CD4-positive, alpha-beta T cell treated with Interleukin-12 subunit alpha and Interleukin-12 subunit beta, for 1 hour (primary cell): Measurements from ENCODE around the gene LMX1B.

ENCODE experiments used
- DNase-seq: peaks from one replicate; pipeline ENCODE4 v3.0.0-alpha.2; 2020

The LMX1B gene

DNA sequence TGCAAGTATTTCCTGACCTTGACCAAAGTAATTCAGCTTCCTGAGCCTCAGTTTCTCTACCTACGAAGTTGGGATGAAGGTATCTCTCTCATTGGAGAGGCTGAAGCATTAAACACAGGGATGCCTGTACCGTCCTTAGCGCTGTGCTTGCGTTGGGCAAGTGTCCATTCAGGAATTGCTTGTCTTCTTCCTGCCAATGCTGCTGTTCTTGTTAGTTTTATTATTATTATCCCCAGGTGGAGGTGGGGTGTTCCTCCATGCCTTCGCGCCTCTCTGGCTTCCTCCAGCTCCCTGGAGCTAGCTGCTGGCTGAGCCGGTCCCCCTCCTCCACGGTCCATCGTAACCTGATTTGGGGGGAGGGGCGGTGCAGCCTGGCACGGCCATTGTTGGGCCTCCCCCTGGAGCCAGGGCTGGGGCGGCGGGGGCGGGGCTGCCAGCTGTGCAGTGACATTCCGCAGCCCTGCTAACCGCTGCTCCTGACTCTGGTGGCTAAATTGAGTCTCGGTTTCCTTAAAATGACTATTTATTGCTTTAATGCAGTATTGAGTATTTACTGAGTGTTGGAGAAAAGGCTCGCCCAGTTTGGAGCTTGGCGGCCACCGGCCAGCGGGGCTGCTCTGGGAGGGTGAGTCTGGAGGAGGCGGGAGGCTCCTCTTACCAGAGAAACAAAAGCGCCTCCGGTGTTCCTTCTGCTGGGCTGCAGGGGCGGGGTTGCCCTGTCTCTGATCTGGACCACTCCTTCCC lies 51.3 kb downstream of the LMX1B start:
- DNase-seq = no peak

DNA sequence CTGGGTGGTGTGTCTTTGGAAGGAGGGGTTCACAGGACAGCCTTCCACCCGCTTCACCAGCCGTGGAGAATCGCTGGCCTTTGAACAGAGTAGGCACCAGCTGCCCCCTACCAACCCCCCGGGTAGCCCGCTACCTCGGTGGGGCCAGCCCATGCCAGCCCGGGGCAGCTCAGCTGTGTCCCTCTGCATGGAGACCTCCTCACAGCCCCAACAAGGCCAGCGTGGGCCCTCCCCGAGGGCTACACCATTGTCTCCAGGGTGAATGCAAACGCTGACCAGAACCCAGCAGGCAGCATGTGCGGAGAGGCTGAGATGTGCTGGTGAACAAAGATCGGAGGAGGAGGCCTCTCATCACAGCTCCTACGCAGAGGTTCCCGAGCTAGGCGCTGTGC lies 51.9 kb downstream of the LMX1B start:
- no peak for DNase-seq

DNA sequence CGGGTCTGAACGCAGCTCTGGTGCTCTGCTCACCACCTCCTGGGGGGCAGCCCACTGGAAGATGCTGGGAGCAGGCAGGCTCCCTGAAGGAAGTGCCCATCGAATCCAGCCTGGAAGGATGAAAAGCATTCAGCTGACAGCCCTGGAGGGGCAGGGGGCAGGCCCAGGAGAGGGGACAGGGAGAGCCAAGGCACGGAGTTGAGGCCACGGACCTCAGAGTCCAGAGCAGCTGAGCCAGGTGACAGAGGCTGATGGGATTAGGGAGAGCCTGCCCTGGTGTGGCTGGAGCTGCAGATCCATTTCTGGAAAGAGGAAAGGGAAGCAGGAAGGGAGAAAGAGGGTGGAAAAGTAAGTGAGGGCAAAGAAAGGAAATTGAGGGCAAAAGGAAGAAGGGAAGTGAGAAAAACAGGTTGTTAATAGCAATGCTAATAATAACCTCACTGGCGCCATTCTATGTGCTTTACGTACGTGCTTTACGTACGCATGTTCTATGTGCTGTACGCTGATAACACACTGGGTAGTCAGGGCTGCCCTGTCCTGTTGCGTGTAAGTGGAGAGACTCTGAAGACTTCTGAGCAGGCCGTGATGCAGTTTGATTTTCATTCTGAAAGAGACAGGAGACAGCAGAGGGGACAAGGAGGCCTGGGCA lies 52.6 kb downstream of the LMX1B start:
- DNase-seq = no peak

DNA sequence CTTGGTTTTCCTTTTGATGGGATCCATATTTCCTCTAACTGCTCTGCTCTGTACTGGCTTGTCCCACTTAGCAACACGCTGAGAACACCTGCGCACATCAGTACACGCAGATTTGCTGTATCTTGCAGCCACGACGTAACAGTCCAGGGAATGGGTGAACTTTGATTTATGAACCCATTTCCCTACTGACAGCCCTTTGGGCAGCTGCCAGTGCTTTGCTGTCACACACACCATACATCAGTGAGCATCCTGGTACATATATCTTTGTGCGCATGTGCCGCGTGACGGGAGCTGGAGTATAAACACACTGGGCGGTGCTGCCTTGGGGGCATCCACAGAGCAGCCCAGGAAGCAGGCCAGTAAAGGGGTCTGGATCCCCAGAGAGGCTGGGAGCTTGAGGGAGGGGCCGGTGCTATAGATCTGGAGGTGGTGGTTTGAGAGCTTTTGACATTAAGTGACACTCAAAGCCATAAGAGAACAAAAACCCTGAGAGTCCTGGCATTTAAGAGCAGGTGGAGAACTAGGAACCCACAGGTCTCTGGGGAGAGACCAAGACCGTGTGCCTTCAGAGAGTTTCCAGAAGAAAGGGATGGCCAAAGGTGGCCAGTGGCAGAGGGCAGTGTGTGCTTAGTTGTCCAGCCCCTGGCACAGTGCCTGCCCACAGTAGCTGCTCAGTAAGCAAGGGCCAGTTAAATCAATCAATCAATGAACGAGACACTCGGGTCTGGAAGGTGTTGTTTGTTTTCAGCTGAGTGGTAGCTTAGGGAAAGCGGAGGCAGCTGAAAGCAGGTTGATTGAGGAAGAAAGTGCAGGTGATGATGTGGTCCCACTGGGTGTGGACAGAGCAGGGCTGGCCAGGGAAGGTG lies 53.7 kb downstream of the LMX1B start:
- DNase-seq = no peak

DNA sequence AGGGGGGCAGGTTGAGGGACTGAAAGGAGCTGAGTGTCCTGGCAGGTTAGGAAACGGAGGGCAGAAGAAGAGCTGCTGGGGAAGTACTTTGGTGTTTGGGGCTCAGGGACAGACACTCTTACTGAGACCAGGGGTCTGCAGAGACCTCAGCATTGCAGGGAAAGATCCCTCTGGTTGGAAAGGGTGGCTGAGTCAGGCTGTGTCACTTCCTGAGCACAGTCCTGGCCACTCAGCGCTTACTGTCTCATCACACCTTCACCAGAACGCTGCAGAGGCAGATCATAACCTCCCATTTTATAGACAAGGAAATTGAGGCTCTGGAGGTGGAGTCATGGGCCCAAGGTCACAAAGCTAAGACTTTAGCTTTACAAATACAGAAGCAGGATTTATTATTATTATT lies 54.3 kb downstream of the LMX1B start:
- DNase-seq = no peak

DNA sequence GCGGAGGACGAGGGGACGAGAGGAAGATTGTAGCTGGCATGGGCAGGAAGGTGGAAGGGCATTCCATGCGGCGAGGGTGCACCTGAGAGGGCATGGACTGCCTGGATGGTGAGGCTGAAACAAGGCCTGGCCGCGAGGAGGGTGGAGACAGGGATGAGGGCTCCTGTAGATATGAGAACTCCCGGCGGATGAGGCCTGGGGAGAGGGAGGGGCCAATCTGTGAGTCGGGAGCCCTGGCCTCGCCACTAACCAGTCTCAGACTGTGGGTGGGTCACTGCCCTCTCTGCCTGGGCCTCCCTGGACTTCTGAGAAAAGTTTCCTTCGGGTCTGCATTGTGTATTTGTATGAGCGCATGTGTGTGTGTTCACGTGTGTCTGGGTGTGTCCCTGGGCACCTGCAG lies 55.4 kb downstream of the LMX1B start:
- no peak for DNase-seq

DNA sequence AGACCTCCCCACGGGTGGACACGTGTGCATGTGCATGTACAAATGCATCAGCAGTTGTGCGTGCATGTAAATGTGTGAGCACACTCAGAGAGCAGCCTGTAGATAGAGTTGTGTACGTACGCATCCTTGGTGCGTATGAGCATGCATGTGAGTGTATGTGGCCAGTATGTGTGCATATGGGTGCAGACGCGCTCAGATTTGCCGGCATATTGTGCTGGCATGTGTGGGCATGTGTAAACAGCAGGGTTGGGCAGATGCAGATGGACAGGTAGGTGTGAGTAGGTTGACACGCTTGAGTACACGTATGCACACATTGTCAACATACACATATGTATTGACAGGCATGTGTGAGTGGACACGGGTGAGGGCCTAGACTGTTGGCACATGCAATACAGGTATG lies 56.5 kb downstream of the LMX1B start:
- no peak for DNase-seq

DNA sequence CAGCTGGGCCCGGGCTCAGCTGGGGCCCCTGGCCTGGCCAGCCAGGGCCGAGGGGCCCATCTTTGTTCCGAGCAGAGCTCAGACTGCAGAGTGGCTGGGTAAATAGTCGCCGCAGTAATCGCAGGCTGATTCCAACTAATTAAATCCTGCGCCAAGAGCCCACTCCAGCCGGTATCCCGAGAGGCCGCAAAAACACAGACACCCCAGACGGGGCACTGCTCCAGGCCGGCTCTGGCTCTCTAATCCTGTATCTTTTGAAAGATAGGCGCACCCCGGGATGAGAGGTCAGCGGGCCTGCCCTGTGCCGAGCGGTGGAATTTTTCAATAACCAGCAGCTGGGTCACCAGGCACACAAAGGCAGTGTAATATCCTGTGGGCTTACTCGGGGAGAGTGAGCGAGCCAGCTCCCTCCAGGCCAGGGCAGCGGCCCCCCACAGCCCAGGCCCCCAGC lies 57.7 kb downstream of the LMX1B start:
- no peak for DNase-seq

DNA sequence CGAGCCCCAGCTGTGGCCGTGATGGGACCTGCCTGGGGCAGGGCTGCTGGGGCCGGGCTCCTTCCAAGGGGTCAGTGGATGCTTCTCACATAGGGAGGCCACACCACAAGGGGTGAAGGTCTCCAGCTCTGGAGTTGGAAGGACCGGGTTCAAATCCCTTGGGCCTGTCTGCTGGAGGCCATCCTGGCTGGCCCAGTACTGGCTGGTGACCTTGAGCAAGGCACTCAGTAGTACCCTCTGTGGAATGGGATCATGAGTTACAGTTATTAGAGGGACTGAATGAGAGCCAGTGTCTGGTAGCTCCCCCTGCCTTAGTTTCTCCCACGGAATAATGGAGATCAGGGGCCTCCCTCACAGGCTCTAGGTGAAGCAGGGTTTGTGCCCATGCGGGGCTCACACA lies 58.3 kb downstream of the LMX1B start:
- DNase-seq = no peak

DNA sequence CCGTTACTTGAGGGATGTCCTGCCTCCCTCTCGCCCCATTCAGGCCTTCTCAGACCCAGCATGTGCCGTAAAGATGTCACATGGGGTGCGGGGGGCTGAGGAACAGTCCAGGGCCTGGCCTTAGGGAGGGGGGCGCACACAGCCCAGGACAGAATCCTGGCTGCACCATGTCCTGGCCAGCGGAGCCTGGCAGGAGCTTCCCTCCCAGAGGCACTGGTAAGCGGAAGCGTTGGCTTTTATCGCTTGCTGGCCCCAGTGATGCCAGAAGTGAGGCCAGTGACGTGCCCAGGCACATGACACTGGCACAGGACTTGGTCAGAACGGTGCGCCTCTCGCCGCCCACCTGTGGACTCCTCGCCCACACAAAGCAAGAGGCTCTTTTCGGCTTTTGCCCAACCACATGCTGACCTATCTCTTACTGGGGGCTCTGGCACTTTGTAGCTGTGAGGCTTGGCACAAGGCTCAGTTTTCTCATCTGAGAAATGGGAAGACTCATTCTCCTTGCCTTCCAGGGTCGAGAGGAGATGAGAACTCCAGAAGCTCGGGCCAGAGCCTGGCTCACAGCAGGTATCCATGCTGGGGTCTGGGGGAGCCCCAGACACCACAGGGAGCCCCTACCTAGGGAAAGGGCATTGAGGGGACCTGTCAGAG lies 59.0 kb downstream of the LMX1B start:
- no peak for DNase-seq

DNA sequence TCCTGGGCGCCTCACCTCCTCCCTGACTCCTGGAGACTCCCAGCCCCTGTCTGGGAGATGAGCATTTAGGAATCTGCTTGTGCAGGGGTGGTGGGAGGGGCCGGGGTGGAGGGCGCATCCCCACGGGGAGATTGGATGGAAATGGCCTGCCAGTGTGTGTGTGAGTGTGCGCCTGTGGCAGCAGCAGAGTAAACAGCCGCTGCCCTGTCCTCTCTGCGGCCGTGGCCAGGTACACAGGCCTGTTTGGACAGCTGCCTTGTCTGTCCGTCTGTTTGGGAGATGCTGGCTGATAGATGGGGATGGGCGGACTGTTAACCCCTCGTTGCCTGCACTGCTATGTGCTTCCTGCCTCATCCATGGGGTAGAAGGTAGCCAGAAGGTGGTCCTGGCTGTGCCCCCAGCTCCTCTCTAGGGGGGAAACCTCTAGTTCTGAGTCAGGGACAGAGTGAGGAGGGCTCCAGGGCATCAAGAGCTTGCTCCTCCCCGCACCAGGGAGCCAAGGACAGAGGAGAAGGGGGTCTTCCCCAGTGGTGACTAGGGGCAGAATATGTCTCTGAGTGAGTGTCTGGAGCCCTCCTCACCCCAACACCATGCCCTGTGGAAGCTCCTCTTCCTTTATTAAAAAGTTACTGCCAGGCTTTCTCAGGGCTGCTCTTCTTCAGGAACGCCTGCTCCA lies 60.1 kb downstream of the LMX1B start:
- DNase-seq = no peak

DNA sequence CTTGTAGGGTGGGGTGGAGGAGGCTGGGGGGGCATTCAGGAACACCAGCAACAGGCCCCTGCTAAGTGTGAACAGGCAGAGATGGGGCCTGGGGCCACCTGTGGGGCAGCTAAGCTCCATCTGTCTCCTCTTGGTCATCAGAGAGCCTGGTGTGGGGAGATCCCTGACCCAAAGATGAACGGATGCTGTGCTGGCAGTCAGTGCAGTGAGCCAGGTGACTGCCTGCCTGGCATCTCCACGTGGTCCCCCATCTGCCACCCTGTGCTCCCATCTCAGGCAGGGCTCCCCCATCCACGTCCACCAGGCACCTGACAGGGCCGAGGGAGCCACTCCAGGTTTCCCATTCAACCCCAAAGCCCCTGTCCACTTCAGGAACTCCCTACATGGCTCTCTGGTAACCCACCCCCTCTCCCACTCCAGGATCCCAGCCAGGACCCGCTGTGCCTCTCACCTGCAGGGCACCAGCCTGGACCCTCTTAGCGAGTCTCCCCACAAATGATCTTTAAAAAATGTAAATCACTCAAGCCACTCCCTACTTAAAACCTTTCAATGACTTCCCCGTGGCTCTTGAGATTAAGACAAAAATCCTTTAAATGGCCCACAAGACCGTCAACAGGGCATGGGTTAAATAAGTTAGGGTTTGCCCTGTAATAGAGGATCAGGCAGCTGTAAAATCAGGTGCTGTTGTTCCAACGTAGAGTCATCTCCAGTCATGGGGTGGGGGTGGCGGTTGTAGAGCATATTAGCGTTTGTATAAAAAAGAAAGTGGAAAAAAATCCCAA lies 60.8 kb downstream of the LMX1B start:
- DNase-seq = no peak

DNA sequence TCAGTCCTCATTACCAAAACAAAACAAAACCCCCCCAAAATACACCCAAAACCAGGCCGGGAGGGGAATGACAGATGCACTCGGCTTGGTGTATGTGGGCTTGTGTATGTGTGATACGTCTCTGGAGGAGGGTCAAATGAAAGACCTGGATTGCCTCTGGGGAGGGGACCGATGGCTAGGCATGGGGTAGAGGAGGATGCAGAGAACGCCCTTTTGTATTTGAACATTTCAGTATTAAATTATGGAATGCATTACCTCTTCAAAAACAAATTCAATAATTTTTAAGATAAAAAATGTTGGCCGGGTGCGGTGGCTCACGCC lies 61.4 kb downstream of the LMX1B start:
- DNase-seq = no peak

DNA sequence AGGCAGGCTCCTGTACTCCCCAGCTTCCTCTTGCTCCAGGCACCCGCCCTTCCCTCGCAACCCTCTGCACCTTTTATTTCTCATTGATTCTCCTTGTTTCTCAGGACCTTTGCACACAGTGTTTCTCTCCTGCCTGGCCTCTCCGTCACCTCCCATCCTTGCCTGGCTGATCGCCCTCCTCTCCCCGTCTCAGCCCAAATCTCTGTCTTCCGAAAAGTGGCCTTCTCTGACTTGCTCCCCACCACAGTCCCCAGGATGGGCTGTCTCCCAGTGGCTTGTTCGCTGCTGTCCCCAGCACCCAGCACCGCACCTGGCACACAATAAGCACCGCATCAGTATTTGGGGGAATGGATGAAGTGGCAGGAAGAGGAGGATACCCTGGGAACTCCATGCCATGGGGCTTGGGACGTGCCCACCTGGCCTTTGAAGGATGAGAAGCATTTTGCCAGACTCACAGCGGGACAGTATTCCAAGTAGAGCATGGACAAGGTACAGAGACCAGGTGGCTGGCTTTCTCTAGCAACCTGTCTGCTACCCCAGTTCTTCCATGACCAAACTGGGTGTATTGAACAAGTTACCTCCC lies 62.5 kb downstream of the LMX1B start:
- no peak for DNase-seq

DNA sequence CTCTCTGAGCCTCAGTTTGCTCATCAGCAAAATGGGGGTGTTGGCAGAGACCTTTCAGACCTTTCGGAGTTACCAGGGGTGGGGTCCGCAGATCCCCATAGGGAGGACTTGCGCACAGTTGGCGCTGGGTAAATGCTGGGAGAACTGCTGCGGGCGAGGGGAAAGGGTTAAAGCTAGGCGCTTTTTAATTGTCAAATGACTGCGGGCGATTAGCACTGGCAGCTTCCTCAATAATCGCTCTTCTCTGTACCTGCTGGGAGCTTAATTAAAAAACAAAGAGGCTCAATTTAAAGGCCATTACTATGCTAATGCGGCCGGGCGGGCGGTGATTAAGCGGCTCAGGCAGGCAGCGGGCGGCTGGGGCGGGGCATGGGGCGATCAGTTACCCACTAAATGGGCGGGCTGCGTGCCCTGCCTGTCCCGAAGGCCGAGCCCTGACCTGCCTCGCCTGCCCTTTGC lies 63.0 kb downstream of the LMX1B start:
- DNase-seq = no peak

DNA sequence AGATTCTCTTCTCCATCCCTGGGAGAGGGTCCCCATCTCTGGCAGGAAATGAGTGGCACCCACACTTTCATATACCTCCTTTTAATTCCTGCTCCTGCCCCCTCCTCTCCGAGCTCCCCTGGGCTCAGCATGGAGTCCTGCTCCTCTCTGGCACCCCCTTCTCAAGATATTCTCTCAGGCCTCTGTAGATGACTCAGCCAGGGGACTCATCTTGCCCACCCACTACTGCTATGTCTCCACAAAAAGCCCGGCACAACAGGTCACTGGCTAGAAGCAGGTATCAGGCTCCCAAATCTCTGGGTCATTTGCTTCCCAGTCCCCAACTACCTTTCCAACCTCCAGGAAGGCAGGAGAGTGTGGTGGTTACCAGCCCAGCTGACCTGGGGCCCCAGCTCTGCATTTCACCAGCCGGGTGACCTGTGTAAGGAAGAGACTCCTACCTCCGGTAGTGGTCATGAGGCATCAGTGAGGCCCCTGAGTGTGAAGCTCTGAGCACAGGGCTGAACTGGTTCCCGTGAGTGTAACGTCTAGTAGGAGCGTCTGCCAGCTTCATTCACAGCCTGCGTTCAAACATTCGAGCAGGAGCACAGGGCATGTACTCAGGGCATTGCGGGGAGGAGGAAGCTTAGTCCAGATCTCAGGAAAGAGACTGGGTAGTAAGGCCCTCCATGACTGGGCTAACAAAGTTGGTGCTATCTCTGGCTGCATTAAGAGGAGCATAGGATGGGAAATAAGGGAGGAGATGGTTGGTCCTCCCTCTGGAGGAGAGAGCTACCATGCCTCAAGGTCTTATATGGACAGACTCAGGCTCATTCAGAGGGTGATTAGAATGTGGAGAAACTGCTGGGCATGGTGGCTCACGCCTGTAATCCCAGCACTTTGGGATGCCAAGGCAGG lies 63.7 kb downstream of the LMX1B start:
- DNase-seq = no peak

DNA sequence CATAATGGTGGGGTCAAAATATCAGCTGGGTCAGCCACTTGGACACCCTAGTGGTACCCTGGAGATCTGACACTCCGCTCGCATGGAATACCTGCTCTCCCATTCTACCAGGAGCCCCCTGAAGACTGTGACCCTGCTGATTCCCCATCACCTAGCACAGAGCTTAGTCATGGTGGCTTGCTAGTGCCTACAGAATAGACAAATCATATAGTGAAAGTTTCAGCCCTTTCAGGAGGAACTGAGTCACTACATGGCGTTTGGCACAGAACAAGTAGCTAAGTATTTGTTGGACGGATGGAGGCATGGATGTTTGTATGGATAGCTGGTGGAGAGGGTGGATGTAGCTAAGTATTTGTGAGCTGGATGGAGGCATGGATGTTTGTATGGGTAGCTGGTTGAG lies 65.3 kb downstream of the LMX1B start:
- DNase-seq = no peak

DNA sequence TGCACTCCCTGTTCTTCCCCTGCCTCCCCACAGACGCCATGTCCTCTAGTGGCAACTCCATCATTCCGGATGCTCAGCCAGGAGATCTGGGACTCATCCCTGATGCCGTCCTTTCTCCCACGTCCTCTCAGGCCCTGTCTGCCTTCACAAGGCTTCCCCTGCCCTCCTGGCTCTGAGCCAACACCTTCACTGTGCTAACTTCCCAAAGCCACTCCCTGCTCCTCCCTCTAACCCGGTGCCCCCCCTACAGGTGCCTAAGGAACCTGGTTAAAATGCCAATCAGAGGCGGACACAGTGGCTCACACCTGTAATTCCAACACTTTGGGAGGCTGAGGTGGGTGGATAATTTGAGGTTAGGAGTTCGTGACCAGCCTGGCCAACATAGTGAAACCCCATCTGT lies 67.6 kb downstream of the LMX1B start:
- DNase-seq = no peak

DNA sequence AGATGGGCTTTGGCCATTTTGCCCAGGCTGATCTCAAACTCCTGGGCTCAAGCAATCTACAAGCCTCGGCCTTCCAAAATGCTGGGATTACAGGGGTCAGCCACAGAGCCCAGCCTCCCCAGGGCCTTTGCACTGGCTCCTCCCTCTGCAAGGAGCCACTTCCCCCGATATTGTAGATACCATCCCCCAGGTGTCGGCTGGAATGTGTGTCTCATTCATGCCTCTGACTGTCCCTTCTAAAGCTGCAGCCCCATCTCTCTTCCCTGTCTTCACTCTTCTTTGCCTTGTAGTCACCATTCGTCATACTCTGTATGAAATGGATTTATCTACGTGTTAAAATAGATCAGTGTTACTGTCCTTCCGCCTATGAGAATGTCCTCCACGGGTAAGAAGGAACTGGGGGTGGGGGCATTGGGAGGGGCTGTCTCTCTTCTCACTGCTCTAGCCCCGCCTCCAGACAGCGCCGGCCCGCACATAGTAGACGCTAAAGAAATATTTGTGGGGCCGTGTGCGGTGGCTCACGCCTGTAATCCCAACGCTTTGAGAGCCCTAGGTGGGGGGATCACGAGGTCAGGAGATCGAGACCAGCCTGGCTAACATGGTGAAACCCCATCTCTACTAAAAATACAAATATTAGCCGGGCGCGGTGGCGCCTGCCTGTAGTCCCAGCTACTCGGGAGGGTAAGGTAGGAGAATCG lies 68.5 kb downstream of the LMX1B start:
- no peak for DNase-seq
